Measurements from ENCODE around the gene ACSL5.

GRCh38 chr10:112330607-112331160 is 43.2 kb upstream of the ACSL5 start:
- TF ChIP-seq, protein P1, sequence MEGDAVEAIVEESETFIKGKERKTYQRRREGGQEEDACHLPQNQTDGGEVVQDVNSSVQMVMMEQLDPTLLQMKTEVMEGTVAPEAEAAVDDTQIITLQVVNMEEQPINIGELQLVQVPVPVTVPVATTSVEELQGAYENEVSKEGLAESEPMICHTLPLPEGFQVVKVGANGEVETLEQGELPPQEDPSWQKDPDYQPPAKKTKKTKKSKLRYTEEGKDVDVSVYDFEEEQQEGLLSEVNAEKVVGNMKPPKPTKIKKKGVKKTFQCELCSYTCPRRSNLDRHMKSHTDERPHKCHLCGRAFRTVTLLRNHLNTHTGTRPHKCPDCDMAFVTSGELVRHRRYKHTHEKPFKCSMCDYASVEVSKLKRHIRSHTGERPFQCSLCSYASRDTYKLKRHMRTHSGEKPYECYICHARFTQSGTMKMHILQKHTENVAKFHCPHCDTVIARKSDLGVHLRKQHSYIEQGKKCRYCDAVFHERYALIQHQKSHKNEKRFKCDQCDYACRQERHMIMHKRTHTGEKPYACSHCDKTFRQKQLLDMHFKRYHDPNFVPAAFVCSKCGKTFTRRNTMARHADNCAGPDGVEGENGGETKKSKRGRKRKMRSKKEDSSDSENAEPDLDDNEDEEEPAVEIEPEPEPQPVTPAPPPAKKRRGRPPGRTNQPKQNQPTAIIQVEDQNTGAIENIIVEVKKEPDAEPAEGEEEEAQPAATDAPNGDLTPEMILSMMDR (IDR thresholded peaks at IDR 0.05) = no peak
- TF ChIP-seq EZH2phosphoT487 (IDR thresholded peaks at IDR 0.05) (no peak), EZH2 (IDR thresholded peaks at IDR 0.05) (no peak)

Measured in neural progenitor cell (in vitro differentiated cells).